Small intestine (tissue), 7 donors: Measurements from ENCODE around the gene GBX1. TPM values are rescaled to one million over a fixed set of nuclear protein-coding genes. Genes with fewer than 3 reads are reported as not detected.
A peak's percentile ranks its signal among the peaks of the same experiment; 100 is the strongest.

ENCODE experiments used
- DNase-seq, 2 donors: peaks; one replicate each; pipeline versions ENCODE4 v3.0.0 to v3.0.0-alpha.2; 2013
- FAIRE-seq: peaks from 2 replicates; lab custom pipeline; 2012; peaks lifted over from hg19 to GRCh38; lab: Jason Lieb, UNC
- H3K27ac ChIP-seq, 3 donors: one replicate each; pipeline ENCODE4 v1.5.1; 2013; ENCODE audit warnings: low read length in 2 of 3, mild to moderate bottlenecking in 2 of 3, control low read depth in 1 of 3, inconsistent platforms in 1 of 3, low read depth in 1 of 3, moderate library complexity in 1 of 3
- H3K27me3 ChIP-seq, 3 donors: one replicate each; pipeline ENCODE4 v1.6.1; 2013; ENCODE audit warnings: low read length in 3 of 3, inconsistent platforms in 1 of 3; ENCODE audit not compliant: control insufficient read depth in 3 of 3, insufficient read depth in 3 of 3
- H3K36me3 ChIP-seq, 3 donors: one replicate each; pipeline ENCODE4 v1.6.1; 2013; ENCODE audit warnings: low read length in 3 of 3, inconsistent platforms in 1 of 3, low read depth in 1 of 3, mild to moderate bottlenecking in 1 of 3, moderate library complexity in 1 of 3; ENCODE audit not compliant: control insufficient read depth in 3 of 3, insufficient read depth in 2 of 3
- H3K4me1 ChIP-seq, 3 donors: one replicate each; pipeline ENCODE4 v1.6.1; 2013; ENCODE audit warnings: low read length in 2 of 3, inconsistent platforms in 1 of 3, low read depth in 1 of 3, mild to moderate bottlenecking in 1 of 3, moderate library complexity in 1 of 3; ENCODE audit not compliant: control insufficient read depth in 3 of 3, insufficient read depth in 2 of 3
- H3K4me3 ChIP-seq, 3 donors: one replicate each; pipeline ENCODE4 v1.5.1; 2013; ENCODE audit warnings: low read length in 3 of 3, control low read depth in 1 of 3, inconsistent platforms in 1 of 3, low read depth in 1 of 3, mild to moderate bottlenecking in 1 of 3, moderate library complexity in 1 of 3
- H3K9me3 ChIP-seq, 2 donors: one replicate each; pipeline ENCODE4 v1.6.1; 2013; ENCODE audit warnings: low read depth in 1 of 2, low read length in 1 of 2; ENCODE audit not compliant: control insufficient read depth in 2 of 2, insufficient read depth in 1 of 2
- WGBS, 3 donors: extraction: QIAGEN DNeasy Blood & Tissue Kit; methylation state at CpG; one replicate each; pipeline ENCODE4 v1.1.7; 2013; 5-methylcytosine and 5-hydroxymethylcytosine counted together
- polyA plus RNA-seq, 4 donors: library from polyadenylated mRNA; stranded (reverse) in 3 of 4; unstranded in 1 of 4; fragments of 200-250 nt in 3 of 4; fragments of 120-200 nt in 1 of 4; gene quantifications; one replicate each; pipeline versions ENCODE4 v1.2.1 to v1.2.3, GENCODE V29; 2013
- donor health status: healthy with polysubstance abuse.
- donor health status: control.
- donor health status: control.
- donor health status: Bipolar disorder and iron deficiency.
- donor health status: healthy.

The GBX1 gene
- polyA plus RNA-seq, 4 donors = 0.06 TPM; not detected in 3

- Histone ChIP-seq H3K4me3 (no peak overlapping the region), H3K27me3 (peaks cover under 1 to 20% (median 2%) of the 10 kb centered on the region in 3 donors), H3K36me3 (no peaks in the 10 kb centered on the region), H3K4me1 (no peaks in the 10 kb centered on the region), H3K27ac (no peak overlapping the region), H3K9me3 (no peaks in the 10 kb centered on the region)
- DNase-seq (no peak), FAIRE-seq (no peak)
- WGBS, 3 donors = 63 to 74% (median 67%) methylated on average over 6 of the region's 6 CpGs
These were observed 14.6 kb downstream of the GBX1 start for GRCh38 chr7:151152643-151153513.

GRCh38 chr7:151150388-151150787 lies 17.1 kb downstream of the GBX1 start:
- Histone ChIP-seq H3K9me3 (no peaks in the 10 kb centered on the region), H3K4me3 (no peak overlapping the region), H3K36me3 (peaks cover 0 to 3% (median 0%) of the 10 kb centered on the region in 3 donors), H3K27ac (no peak overlapping the region), H3K4me1 (no peaks in the 10 kb centered on the region), H3K27me3 (peaks cover 0 to 16% (median 0%) of the 10 kb centered on the region in 3 donors)
- DNase-seq (peak in 1 of 2 donors; percentile 35), FAIRE-seq (no peak)
- 12 to 58% (median 39%) methylated on average over 3 of the region's 3 CpGs for WGBS, 3 donors

- Histone ChIP-seq H3K9me3 (no peaks in the 10 kb centered on the region), H3K4me1 (no peaks in the 10 kb centered on the region), H3K36me3 (peaks cover 0 to 15% (median 0%) of the 10 kb centered on the region in 3 donors), H3K4me3 (no peak overlapping the region), H3K27me3 (peaks cover 0 to 13% (median 0%) of the 10 kb centered on the region in 3 donors), H3K27ac (no peak overlapping the region)
- FAIRE-seq (no peak), DNase-seq (no peak)
- 60 to 63% (median 62%) methylated on average over 22 of the region's 22 CpGs for WGBS, 3 donors
These were observed 18.9 kb downstream of the GBX1 start for GRCh38 chr7:151148319-151149259.

- peaks cover 3 to 33% (median 5%) of the 10 kb centered on the region in 3 donors for H3K36me3 ChIP-seq
- no peak overlapping the region for H3K4me3 ChIP-seq
- no peaks in the 10 kb centered on the region for H3K9me3 ChIP-seq
- no peak overlapping the region for H3K27ac ChIP-seq
- FAIRE-seq = no peak
- WGBS, 3 donors = 65 to 76% (median 71%) methylated on average over 3 of the region's 3 CpGs
- H3K4me1 ChIP-seq = peaks cover 0 to 15% (median 0%) of the 10 kb centered on the region in 3 donors
- DNase-seq = no peak
- peaks cover 0 to 13% (median 0%) of the 10 kb centered on the region in 3 donors for H3K27me3 ChIP-seq
These were observed 20.7 kb downstream of the GBX1 start for GRCh38 chr7:151146761-151147160.

- Histone ChIP-seq H3K27me3 (peaks cover 0 to 6% (median 0%) of the 10 kb centered on the region in 3 donors), H3K4me1 (peaks cover 0 to 19% (median 0%) of the 10 kb centered on the region in 3 donors), H3K27ac (no peak overlapping the region), H3K36me3 (peaks cover 5 to 52% (median 8%) of the 10 kb centered on the region in 3 donors), H3K4me3 (no peak overlapping the region), H3K9me3 (no peaks in the 10 kb centered on the region)
- WGBS, 3 donors = 95 to 96% (median 95%) methylated on average over 7 of the region's 7 CpGs
- no peak for DNase-seq
- no peak for FAIRE-seq
These were observed 23.1 kb downstream of the GBX1 start for GRCh38 chr7:151144387-151144786.

- no peak for FAIRE-seq
- Histone ChIP-seq H3K4me1 (peaks cover 0 to 19% (median 0%) of the 10 kb centered on the region in 3 donors), H3K36me3 (peaks cover 5 to 61% (median 8%) of the 10 kb centered on the region in 3 donors), H3K9me3 (no peaks in the 10 kb centered on the region), H3K27me3 (peaks cover 0 to 1% (median 0%) of the 10 kb centered on the region in 3 donors), H3K27ac (no peak overlapping the region), H3K4me3 (no peak overlapping the region)
- 73 to 80% (median 76%) methylated on average over 25 of the region's 25 CpGs for WGBS, 3 donors
- no peak for DNase-seq
These were observed 24.1 kb downstream of the GBX1 start for GRCh38 chr7:151143261-151144015.

- Histone ChIP-seq H3K4me1 (peaks cover 0 to 19% (median 0%) of the 10 kb centered on the region in 3 donors), H3K27ac (no peak overlapping the region), H3K9me3 (no peaks in the 10 kb centered on the region), H3K36me3 (peaks cover 8 to 68% (median 10%) of the 10 kb centered on the region in 3 donors), H3K27me3 (no peaks in the 10 kb centered on the region), H3K4me3 (no peak overlapping the region)
- 32 to 52% (median 46%) methylated on average over 8 to 10 of the region's 10 CpGs for WGBS, 3 donors
- FAIRE-seq = no peak
- DNase-seq = peak in 1 of 2 donors; percentile 67
These were observed 24.8 kb downstream of the GBX1 start for GRCh38 chr7:151142686-151143040.
